GM23338 (cell line): Measurements from ENCODE around the gene CASQ2. TPM values are rescaled to one million over a fixed set of nuclear protein-coding genes. Genes with fewer than 3 reads are reported as not detected.

ENCODE experiments used
- ATAC-seq: fragments of 200-7000 bp; cut with Tn5 transposase; 3 replicates; pipeline ENCODE4 v1.9.1; 2020
- DNase-seq: peaks from one replicate; pipeline ENCODE4 v3.0.0-alpha.2; 2015; ENCODE audit warnings: low spot score
- H2AFZ ChIP-seq: fragments of 200-600 bp; sonication (generic); 2 replicates; pipeline ENCODE4 v1.8.0; 2016; ENCODE audit warnings: antibody characterized with exemption, mild to moderate bottlenecking, moderate library complexity
- H3F3A ChIP-seq: fragments of 200-600 bp; sonication (generic); replicated peaks from 2 replicates; pipeline ENCODE4 v1.8.0; 2017; ENCODE audit warnings: antibody characterized with exemption, mixed run types, low read depth
- H3K27ac ChIP-seq: fragments of 200-600 bp; sonication (generic); 2 replicates; pipeline ENCODE4 v1.6.1; 2016; ENCODE audit warnings: low read depth
- H3K27me3 ChIP-seq: fragments of 200-600 bp; sonication (generic); 2 replicates; pipeline ENCODE4 v1.8.0; 2016; ENCODE audit warnings: mild to moderate bottlenecking, mixed run types, moderate library complexity; ENCODE audit not compliant: insufficient read depth
- H3K36me3 ChIP-seq: fragments of 200-600 bp; sonication (generic); 2 replicates; pipeline ENCODE4 v1.8.0; 2016; ENCODE audit warnings: mild to moderate bottlenecking; ENCODE audit not compliant: insufficient read depth
- H3K4me1 ChIP-seq: fragments of 200-600 bp; sonication (generic); 2 replicates; pipeline ENCODE4 v1.8.0; 2016; ENCODE audit warnings: mild to moderate bottlenecking, moderate library complexity; ENCODE audit not compliant: insufficient read depth
- H3K4me2 ChIP-seq: fragments of 200-600 bp; sonication (generic); 2 replicates; pipeline ENCODE4 v1.7.1; 2017; ENCODE audit warnings: mixed run types
- H3K4me3 ChIP-seq: fragments of 200-600 bp; sonication (generic); 2 replicates; pipeline ENCODE4 v1.6.1; 2016; ENCODE audit warnings: mixed run types
- H3K79me2 ChIP-seq: fragments of 200-600 bp; sonication (generic); replicated peaks from 2 replicates; pipeline ENCODE4 v1.8.0; 2017; ENCODE audit warnings: mild to moderate bottlenecking; ENCODE audit not compliant: insufficient read depth
- H3K9me2 ChIP-seq: fragments of 200-600 bp; sonication (generic); 2 replicates; pipeline ENCODE4 v1.8.0; 2017; ENCODE audit not compliant: insufficient read depth
- H4K20me1 ChIP-seq: fragments of 200-600 bp; sonication (generic); replicated peaks from 2 replicates; pipeline ENCODE4 v1.8.0; 2017; ENCODE audit warnings: mild to moderate bottlenecking; ENCODE audit not compliant: insufficient read depth
- H3K27ac Mint-ChIP-seq: 2 replicates; pipeline ENCODE4 v1.8.0; 2020; ENCODE audit warnings: inconsistent platforms, mild to moderate bottlenecking, moderate library complexity, mixed read lengths
- H3K27me3 Mint-ChIP-seq: 3 replicates; pipeline ENCODE4 v1.8.0; 2022; ENCODE audit warnings: low read depth, mild to moderate bottlenecking, moderate library complexity, mixed read lengths, inconsistent platforms; ENCODE audit not compliant: insufficient read depth, poor library complexity
- H3K36me3 Mint-ChIP-seq: 3 replicates; pipeline ENCODE4 v1.8.0; 2021; ENCODE audit warnings: low read depth, mild to moderate bottlenecking, inconsistent platforms, moderate library complexity, mixed read lengths
- H3K4me1 Mint-ChIP-seq: 3 replicates; pipeline ENCODE4 v1.8.0; 2020; ENCODE audit warnings: mild to moderate bottlenecking, inconsistent platforms, mixed read lengths
- H3K4me3 Mint-ChIP-seq: 3 replicates; pipeline ENCODE4 v1.8.0; 2021; ENCODE audit warnings: moderate library complexity, mild to moderate bottlenecking, inconsistent platforms, mixed read lengths
- H3K9me3 Mint-ChIP-seq: 3 replicates; pipeline ENCODE4 v1.8.0; 2020; ENCODE audit warnings: moderate library complexity, mild to moderate bottlenecking, inconsistent platforms, mixed read lengths
- CREB1 ChIP-seq: fragments of 250-450 bp; sonication (Bioruptor Pico); IDR thresholded peaks from 2 replicates; pipeline ENCODE4 v1.5.0; 2020; ENCODE audit warnings: low read depth, mild to moderate bottlenecking, moderate library complexity
- CTCF ChIP-seq, 2 experiments: fragments of 200-600 bp in 1 of 2; sonication (generic) in 1 of 2; conservative IDR thresholded peaks; 2 replicates each; pipeline versions ENCODE4 v1.5.1 to v1.6.1; 2016 to 2017; ENCODE audit warnings: antibody characterized with exemption in 2 of 2, low read depth in 2 of 2, mild to moderate bottlenecking in 2 of 2, moderate library complexity in 1 of 2
- EZH2 ChIP-seq: fragments of 200-600 bp; sonication (generic); IDR thresholded peaks from one replicate; pipeline ENCODE4 v1.8.0; 2017; ENCODE audit warnings: antibody characterized with exemption, mild to moderate bottlenecking, low read depth; ENCODE audit not compliant: unreplicated experiment
- EZH2phosphoT487 ChIP-seq: fragments of 200-600 bp; sonication (generic); IDR thresholded peaks from one replicate; pipeline ENCODE4 v1.8.1; 2018; ENCODE audit warnings: antibody characterized with exemption; ENCODE audit not compliant: unreplicated experiment
- NANOG ChIP-seq: IDR thresholded peaks from 2 replicates; pipeline ENCODE4 v1.6.1; 2016; ENCODE audit warnings: antibody characterized with exemption, borderline replicate concordance
- POLR2AphosphoS5 ChIP-seq: IDR thresholded peaks from 2 replicates; pipeline ENCODE4 v1.6.1; 2016; ENCODE audit warnings: antibody characterized with exemption, low read depth
- ZNF462 ChIP-seq: fragments of 250-450 bp; sonication (Bioruptor Pico); IDR thresholded peaks from 2 replicates; pipeline ENCODE4 v1.5.0; 2020; ENCODE audit warnings: mild to moderate bottlenecking, moderate library complexity
- polyA plus RNA-seq: library from polyadenylated mRNA; unstranded; fragments of >200 nt; fragmentation: Nextera tagmentation; extraction: Ambion mirVana; gene quantifications from 2 replicates; pipeline ENCODE4 v1.2.1, GENCODE V29; 2016
- total RNA-seq: library from RNA; depleted of rRNA; stranded (reverse); fragments of >200 nt; shearing (Covaris generic); gene quantifications from 2 replicates; pipeline ENCODE4 v1.2.3, GENCODE V29; 2014

CASQ2 gene
- total and polyA plus RNA-seq, 2 experiments from 2014 or later, result not detected

- Mint-ChIP-seq H3K9me3 (peaks cover 12% of the 10 kb centered on the region; the same call in 2 of the 3 replicates), H3K27me3 (peaks cover 3% of the 10 kb centered on the region), H3K4me3 (no peak overlapping the region), H3K27ac (no peak overlapping the region), H3K36me3 (peaks cover 7% of the 10 kb centered on the region; the same call in 1 of the 3 replicates), H3K4me1 (peaks cover 22% of the 10 kb centered on the region)
- Histone ChIP-seq H4K20me1 (no peaks in the 10 kb centered on the region), H3K27me3 (no peaks in the 10 kb centered on the region), H3F3A (no peaks in the 10 kb centered on the region), H3K27ac (no peak overlapping the region), H3K4me1 (peaks cover 11% of the 10 kb centered on the region; the same call in 1 of the 2 replicates), H3K4me2 (no peak overlapping the region), H3K79me2 (no peaks in the 10 kb centered on the region), H3K4me3 (no peak overlapping the region), H3K36me3 (0 out of 2 replicates have a peak, but pooled peaks cover 4% of the 10 kb centered on the region), H2AFZ (no peak overlapping the region), H3K9me2 (no peaks in the 10 kb centered on the region; the same call in 1 of the 2 replicates)
- DNase-seq (no peak), ATAC-seq (no peak)
- TF ChIP-seq ZNF462 (CRISPR knock-in tag) (no peak), CREB1 (CRISPR knock-in tag) (no peak), POLR2AphosphoS5 (no peak)
Measured at GRCh38 chr1:115790356-115790755, 21.8 kb upstream of the CASQ2 start.

DNA sequence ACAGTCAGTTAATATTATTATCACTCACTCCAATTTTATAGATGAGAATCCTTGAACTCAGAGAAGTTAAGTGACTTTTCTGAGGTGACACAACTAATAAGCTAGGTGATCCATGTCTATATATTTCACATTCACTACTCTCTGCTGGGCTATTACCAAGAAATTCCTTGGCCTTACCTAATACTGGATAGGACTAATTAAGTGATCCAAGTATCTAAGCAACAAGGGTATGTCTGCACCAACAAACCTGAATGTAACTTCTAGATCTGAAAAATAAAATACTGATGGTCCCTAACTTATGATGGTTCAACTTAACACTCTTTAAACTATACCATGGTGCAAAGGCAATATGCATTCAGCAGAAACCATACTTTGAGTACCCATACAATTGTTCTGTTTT lies 14.8 kb upstream of the CASQ2 start:
- Histone ChIP-seq H3K36me3 (0 out of 2 replicates have a peak, but pooled peaks cover 4% of the 10 kb centered on the region), H3K4me2 (no peak overlapping the region), H2AFZ (no peak overlapping the region), H3K27me3 (no peaks in the 10 kb centered on the region), H3K4me3 (no peak overlapping the region), H3K4me1 (no peaks in the 10 kb centered on the region), H3K79me2 (no peaks in the 10 kb centered on the region), H3K27ac (no peak overlapping the region), H3K9me2 (no peaks in the 10 kb centered on the region), H4K20me1 (no peaks in the 10 kb centered on the region), H3F3A (no peaks in the 10 kb centered on the region)
- no peak for DNase-seq
- no peak overlapping the region for H3K27ac Mint-ChIP-seq
- ATAC-seq, result no peak
- H3K27me3 Mint-ChIP-seq, result no peaks in the 10 kb centered on the region
- H3K4me3 Mint-ChIP-seq, result no peak overlapping the region
- H3K4me1 Mint-ChIP-seq, result no peaks in the 10 kb centered on the region
- H3K36me3 Mint-ChIP-seq, result peaks cover 7% of the 10 kb centered on the region; the same call in 1 of the 3 replicates
- H3K9me3 Mint-ChIP-seq, result peaks cover 12% of the 10 kb centered on the region; the same call in 2 of the 3 replicates
- TF ChIP-seq NANOG, result no peak
- no peak for TF ChIP-seq EZH2
- no peak for TF ChIP-seq CTCF (conservative IDR thresholded peaks at IDR 0.05; ENCODE audit: low read depth in 2 of 2)
- TF ChIP-seq POLR2AphosphoS5, result no peak
- TF ChIP-seq EZH2phosphoT487, result no peak
